Neural progenitor cell (in vitro differentiated cells): ENCODE results near the gene DMXL2.
"Not testable (repeated sequence)": the region's sequence is repeated elsewhere in the genome, so short reads cannot be mapped to it uniquely, and the experiment has no call there.

Experiments used
- CTCF ChIP-seq: fragments of 200-600 bp; sonication (generic); IDR thresholded peaks from 2 replicates; pipeline ENCODE4 v1.5.1; 2017; ENCODE audit warnings: antibody characterized with exemption, mild to moderate bottlenecking
- EZH2 ChIP-seq: fragments of 200-600 bp; sonication (generic); IDR thresholded peaks from 2 replicates; pipeline ENCODE4 v1.6.1; 2017; ENCODE audit warnings: antibody characterized with exemption, mild to moderate bottlenecking, moderate library complexity
- EZH2phosphoT487 ChIP-seq: fragments of 200-600 bp; sonication (generic); IDR thresholded peaks from 2 replicates; pipeline ENCODE4 v1.6.1; 2017; ENCODE audit warnings: antibody characterized with exemption

GRCh38 chr15:51648643-51649042 is 26.1 kb upstream of the DMXL2 start:
- not testable (repeated sequence) for TF ChIP-seq EZH2phosphoT487, CTCF, EZH2
